Suppressor macrophage (primary cell): ENCODE data around the gene SRD5A2.
"Not testable (repeated sequence)": the region's sequence is repeated elsewhere in the genome, so short reads cannot be mapped to it uniquely, and the experiment has no call there.

ENCODE experiments used
- DNase-seq, 4 experiments: peaks; one replicate each; pipeline ENCODE4 v3.0.0-alpha.2; 2020 to 2022

Gene SRD5A2

DNA sequence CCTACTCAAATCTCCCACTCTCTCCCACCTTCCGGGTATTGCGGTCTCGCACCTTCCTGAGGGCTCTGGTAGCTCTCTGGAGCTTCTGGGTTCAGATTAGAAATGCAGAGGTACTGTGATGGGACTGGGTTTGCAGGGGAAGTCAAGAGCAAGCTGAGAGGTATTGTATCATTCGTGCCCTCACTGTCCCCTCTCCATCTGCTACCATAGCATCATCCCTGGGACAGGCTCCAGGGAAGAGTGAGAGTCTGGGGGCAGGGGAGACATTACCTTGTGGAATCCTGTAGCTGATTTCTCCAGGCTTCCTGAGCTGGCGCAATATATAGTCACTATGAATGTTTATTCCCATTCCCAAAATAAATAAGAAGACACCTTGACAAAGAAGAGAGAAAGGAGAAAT lies 49.6 kb downstream of the SRD5A2 start:
- no peak for DNase-seq

DNA sequence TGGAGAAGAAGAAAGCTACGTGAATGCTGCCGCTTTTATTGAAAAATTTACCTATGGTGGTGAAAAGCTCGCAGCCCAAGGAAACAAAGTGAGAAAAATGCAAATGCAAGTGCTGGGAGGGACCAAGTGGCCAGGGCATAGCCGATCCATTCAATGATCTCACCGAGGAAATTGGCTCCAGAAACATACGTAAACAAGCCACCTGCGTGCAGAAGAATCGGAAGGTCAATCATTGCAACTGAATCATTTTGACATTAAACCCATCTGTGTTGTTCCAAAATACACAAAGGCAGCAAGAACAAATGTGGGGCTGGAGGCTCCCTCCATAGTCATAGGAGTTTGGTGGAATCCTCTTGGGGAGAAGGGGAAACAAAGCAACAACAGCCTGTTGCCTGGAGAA lies 51.5 kb downstream of the SRD5A2 start:
- DNase-seq, result no peak

DNA sequence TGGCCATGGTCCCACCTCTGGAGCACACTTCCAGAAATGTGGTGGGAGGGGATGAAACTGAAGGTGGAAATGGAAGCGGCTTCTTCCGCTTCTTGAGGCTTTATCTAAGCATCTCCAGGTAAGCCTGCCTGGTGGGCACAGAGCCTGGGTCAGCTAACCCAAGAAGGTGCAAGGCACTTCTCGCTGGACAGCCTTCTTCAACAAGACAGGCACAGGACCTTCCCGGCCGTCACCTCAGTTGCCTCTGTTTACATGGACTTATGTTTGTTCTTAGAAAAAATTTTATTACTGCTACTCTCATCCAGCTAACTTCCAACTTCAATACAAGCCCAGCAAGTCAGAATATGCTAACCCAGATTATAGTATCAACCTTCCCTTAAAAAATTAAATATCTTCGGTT lies 51.9 kb downstream of the SRD5A2 start:
- no peak for DNase-seq

GRCh38 chr2:31526946-31527732 lies 53.6 kb downstream of the SRD5A2 start:
- no peak for DNase-seq

GRCh38 chr2:31525876-31526275 lies 54.9 kb downstream of the SRD5A2 start:
- DNase-seq, result peak in 1 of 4 experiments; percentile 3

DNA sequence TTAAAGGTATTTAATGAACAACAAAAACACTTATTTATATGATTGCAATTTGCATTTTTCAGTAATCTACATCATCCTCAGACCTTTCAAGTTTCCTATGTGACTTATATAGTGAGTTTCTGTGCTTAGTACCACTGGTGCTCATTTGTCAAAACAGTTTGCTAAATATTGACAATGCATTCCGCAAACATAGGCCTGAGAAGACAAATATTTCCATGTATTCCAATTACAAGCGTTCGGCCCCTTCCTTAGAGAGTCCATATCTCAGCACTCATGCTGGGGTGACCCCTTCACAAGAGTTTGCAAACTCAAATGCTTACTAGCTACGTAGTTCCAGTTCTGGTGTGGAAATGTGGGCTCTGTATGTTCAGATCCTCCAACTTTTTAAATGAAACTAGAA lies 56.1 kb downstream of the SRD5A2 start:
- no peak for DNase-seq

- peak; percentile 66 to 88 (median 76) for DNase-seq
Measured at GRCh38 chr2:31523871-31524492, 56.8 kb downstream of the SRD5A2 start.

GRCh38 chr2:31522786-31523185 lies 58.0 kb downstream of the SRD5A2 start:
- no peak for DNase-seq

GRCh38 chr2:31517442-31518203 lies 63.1 kb downstream of the SRD5A2 start:
- no peak for DNase-seq

- no peak for DNase-seq
Measured at GRCh38 chr2:31515586-31515985, 65.2 kb downstream of the SRD5A2 start.

GRCh38 chr2:31513553-31513952 lies 67.2 kb downstream of the SRD5A2 start:
- DNase-seq, result no peak

GRCh38 chr2:31511376-31511775 lies 69.4 kb downstream of the SRD5A2 start:
- DNase-seq, result no peak

DNA sequence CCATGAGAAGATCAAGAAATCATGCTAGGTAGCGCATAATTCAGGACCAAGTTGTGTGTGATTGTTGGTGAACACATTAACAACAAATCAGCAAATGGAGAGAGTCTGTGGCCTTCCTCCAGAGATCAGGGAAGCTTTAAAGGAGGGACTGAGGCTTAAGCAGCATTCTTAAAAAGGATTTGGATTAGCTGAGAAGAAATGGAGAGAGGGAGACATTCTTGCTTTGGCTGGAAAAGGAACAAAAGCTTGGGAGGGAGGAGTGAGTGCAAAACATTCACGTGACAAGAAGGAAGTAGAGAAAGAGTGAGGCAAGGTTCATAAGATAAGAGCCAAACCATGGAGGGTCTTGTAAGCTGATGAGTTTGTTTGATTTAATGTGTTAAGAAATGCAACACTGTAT lies 75.6 kb downstream of the SRD5A2 start:
- no peak for DNase-seq

GRCh38 chr2:31504311-31504710 lies 76.4 kb downstream of the SRD5A2 start:
- DNase-seq, result no peak

DNA sequence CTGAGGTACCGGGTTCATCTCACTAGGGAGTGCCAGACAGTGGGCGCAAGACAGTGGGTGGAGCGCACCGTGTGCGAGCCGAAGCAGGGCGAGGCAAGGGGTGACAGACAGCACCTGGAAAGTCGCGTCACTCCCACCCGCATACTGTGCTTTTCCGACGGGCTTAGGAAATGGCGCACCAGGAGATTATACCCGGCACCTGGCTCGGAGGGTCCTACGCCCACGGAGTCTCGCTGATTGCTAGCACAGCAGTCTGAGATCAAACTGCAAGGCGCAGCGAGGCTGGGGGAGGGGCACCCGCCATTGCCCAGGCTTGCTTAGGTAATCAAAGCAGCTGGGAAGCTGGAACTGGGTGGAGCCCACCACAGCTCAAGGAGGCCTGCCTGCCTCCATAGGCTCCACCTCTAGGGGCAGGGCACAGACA lies 84.3 kb downstream of the SRD5A2 start:
- DNase-seq, result not testable (repeated sequence)

DNA sequence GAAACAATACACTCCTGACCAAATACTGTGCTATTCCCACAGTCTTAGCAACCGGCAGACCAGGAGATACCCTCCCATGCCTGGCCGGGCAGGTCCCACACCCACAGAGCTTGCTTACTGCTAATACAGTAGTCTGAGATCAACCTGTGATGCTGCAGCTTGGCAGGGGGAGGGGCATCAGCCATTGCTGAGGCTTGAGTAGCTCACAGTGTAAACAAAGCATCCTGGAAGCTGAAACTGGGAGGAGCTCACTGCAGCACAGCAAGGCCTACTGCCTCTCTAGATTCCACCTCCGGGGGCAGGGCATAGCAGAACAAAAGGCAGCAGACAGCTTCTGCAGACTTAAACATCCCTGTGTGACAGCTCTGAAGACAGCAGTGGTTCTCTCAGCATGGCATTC lies 91.4 kb downstream of the SRD5A2 start:
- DNase-seq, result not testable (repeated sequence)

- DNase-seq, result no peak
Measured at GRCh38 chr2:31483246-31483645, 97.5 kb downstream of the SRD5A2 start.

- no peak for DNase-seq
Measured at GRCh38 chr2:31476511-31477180, 104.1 kb downstream of the SRD5A2 start.

- no peak for DNase-seq
Measured at GRCh38 chr2:31475692-31476091, 105.0 kb downstream of the SRD5A2 start.

DNA sequence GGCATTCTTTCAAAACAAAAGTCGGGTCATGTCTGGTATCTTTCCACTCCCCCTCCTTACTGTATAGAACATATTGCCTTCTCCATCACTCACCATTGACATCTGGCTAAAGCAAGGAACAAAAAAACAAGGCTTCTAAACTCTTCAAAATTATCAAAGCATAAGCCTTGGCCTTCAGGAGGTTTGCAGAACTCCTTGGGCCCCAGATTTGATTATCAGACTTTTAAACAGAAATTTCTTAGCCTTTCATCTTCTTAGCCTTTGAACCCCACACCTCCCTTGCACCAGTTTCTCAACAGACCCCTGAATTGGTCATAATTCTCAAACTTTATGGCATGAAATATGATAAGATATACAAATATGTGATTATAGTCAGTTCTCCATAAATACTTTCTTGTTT lies 106.4 kb downstream of the SRD5A2 start:
- DNase-seq, result no peak
